GM12801 (cell line): Measurements from ENCODE around the gene HVCN1.

Experiments
- TF ChIP-seq, protein P1 (sequence below): IDR thresholded peaks from one replicate; pipeline ENCODE4 v1.5.1; 2011; ENCODE audit warnings: control low read depth; ENCODE audit not compliant: insufficient read length; ENCODE audit errors: extremely low read depth

Gene HVCN1

DNA sequence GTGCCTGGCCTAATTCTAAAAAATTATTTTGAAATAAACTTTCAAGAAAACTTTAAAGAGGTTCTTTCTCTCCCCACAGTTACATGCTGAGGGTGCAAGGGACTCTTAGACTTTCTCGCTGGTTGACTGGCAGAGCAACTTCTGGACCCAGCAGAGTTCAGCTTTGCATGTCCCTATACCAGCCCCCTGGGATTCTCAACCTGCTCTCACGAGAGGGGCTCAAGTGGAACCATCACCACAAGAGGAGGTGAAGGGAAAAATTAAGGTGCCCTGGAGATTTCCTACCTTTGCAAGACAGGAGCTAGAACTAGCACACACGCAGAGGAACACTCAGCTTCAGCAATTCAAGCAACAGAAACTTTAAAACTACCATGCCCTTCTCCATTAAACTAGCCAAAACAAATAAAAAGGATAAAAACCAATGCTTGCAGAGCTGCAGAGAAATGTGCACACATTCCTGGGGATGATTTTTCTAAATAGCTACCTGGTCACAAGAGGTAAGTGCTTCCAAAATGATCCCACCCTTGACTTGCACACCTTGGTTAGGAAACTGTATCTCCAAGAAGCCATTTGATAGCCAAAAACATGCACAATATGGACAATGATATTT, 2.5 kb downstream of the HVCN1 start:
- TF ChIP-seq, protein P1, sequence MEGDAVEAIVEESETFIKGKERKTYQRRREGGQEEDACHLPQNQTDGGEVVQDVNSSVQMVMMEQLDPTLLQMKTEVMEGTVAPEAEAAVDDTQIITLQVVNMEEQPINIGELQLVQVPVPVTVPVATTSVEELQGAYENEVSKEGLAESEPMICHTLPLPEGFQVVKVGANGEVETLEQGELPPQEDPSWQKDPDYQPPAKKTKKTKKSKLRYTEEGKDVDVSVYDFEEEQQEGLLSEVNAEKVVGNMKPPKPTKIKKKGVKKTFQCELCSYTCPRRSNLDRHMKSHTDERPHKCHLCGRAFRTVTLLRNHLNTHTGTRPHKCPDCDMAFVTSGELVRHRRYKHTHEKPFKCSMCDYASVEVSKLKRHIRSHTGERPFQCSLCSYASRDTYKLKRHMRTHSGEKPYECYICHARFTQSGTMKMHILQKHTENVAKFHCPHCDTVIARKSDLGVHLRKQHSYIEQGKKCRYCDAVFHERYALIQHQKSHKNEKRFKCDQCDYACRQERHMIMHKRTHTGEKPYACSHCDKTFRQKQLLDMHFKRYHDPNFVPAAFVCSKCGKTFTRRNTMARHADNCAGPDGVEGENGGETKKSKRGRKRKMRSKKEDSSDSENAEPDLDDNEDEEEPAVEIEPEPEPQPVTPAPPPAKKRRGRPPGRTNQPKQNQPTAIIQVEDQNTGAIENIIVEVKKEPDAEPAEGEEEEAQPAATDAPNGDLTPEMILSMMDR = no peak

- TF ChIP-seq, protein P1 = no peak
Measured at GRCh38 chr12:110684312-110684836, 4.5 kb downstream of the HVCN1 start.

DNA sequence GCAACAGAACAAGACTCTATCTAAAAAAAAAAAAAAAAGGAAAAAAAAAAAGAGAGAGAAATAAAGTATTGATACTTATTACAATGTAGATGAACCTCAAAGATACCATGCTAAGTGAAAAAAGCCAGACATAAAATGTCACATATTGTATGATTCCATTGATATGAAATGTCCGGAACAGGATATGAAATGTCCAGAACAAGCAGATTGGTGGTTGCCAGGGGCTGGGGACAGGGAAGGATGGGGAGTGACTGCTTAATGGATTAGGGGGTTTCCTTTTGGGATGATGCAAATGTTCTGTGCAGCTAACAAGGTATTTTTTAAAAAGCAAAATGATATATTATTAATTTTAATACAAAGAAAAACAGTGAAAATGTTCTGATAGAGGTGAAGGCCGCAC, 5.0 kb downstream of the HVCN1 start:
- TF ChIP-seq, protein P1 = no peak

- TF ChIP-seq, protein P1 = no peak
Measured at GRCh38 chr12:110680032-110680431, 8.9 kb downstream of the HVCN1 start.

DNA sequence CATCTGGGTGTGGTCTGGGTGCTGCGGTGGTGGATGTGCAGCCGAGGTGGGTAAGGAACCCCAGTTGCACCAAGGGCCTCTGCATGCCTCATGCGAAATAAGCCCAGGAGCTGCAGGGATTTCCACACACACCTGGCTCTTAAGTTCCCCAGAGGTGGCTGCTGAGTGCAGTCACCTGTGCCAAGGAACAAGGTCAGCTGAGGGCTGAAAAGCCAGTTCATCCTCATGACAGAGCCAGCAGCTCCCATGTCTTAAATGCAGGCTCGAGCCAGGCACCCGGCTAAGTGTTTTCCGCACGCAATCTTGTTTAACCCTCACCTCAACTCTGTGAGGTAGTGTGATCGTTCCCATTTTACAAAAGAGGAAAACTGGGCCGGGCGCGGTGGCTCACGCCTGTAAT, 9.7 kb downstream of the HVCN1 start:
- TF ChIP-seq, protein P1 = no peak

GRCh38 chr12:110677982-110678381, 10.9 kb downstream of the HVCN1 start:
- TF ChIP-seq, protein P1 = no peak

- TF ChIP-seq, protein P1 = no peak
Measured at GRCh38 chr12:110677206-110677911, 11.6 kb downstream of the HVCN1 start.
